ENCODE measurements around the gene SATB1.

- no peak for TF ChIP-seq CTCF (IDR thresholded peaks at IDR 0.05)
- no peak for TF ChIP-seq POLR2A (IDR thresholded peaks at IDR 0.05)
Observed at GRCh38 chr3:18357747-18358146, 67.4 kb downstream of the SATB1 start.

Measured in body of pancreas (tissue), 4 donors.